HG03571 (cell line): ENCODE results near the gene LRIT3.

Experiments used
- ATAC-seq: cut with Tn5 transposase; IDR thresholded peaks from one replicate; pipeline ENCODE4 v1.9.1; 2021; ENCODE audit not compliant: unreplicated experiment

The LRIT3 gene, protein sequence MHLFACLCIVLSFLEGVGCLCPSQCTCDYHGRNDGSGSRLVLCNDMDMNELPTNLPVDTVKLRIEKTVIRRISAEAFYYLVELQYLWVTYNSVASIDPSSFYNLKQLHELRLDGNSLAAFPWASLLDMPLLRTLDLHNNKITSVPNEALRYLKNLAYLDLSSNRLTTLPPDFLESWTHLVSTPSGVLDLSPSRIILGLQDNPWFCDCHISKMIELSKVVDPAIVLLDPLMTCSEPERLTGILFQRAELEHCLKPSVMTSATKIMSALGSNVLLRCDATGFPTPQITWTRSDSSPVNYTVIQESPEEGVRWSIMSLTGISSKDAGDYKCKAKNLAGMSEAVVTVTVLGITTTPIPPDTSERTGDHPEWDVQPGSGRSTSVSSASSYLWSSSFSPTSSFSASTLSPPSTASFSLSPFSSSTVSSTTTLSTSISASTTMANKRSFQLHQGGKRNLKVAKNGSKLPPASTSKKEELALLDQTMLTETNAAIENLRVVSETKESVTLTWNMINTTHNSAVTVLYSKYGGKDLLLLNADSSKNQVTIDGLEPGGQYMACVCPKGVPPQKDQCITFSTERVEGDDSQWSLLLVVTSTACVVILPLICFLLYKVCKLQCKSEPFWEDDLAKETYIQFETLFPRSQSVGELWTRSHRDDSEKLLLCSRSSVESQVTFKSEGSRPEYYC

DNA sequence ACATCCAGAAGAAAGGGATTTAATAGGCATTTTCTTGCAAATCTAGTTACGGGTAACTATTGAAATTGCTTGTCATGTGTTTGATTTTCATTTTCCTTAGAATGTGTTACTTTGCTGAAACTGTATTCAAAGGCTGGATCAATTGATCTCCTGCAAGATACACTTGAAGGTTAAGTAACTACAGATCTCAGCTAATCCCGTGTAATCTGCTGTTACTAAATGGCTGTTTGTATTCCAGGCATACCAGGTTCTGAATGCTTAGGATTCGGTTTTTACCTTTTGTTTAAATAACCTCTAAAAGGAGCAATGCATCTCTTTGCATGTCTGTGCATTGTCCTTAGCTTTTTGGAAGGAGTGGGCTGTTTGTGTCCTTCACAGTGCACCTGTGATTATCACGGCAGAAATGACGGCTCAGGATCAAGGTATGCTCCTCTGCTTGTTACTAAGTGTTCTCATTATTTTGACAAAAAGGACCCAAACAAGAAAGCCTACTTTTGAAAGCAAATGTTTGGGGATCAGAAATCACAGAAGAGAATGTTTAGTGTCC, at the start of gene LRIT3:
Gene LRIT3, plus strand, starts transcription at position 212 of the 547 bp plus-strand sequence. Its CDS starts 95 bp downstream, at position 307.
- no peak for ATAC-seq

DNA sequence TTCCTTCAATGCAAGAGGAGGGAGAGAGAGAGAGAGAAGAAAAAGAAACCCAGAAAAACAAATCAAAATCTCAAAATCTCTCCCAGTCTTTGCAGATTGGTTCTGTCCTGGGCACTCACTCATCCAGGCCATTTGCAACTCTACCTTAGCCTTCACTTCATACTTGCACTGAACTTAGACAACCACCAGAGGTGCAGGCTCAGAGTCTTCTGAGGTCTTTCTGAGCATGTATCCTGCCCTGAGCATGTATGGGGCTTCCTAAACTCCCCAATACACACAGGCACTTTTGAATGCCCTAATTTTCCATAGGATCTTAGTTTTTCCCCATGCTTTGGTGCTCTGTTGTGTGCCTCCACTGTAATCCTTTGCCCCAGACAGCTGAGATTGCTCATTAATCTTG, 49.0 kb upstream of the LRIT3 start:
- no peak for ATAC-seq

- no peak for ATAC-seq
These were observed 46.7 kb upstream of the LRIT3 start for GRCh38 chr4:109801099-109801789.

DNA sequence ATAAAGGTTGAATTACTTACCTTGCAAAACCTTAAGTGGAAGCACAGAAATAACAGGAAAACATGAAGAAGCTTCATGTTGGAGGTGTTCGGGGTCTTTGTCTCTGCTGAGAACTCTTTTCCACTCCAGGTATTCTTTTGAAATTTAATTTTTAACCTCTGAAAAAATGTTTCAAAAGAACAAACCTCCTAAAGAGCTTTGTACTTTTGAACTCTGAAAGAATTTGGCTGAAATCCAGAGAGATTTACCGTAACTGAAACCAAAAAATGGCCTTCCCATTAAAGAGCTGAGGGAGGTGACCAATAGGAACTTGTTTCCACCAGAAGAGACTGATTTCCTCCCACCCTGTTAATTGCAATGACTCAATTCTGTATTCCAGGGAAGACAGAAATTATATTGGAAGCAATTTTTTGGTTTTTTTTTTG, 46.0 kb upstream of the LRIT3 start, which contains the start of gene CFI:
Gene CFI, minus strand, starts transcription at position 105 of the 425 bp plus-strand sequence. Its CDS starts 28 bp downstream, at position 77.
- no peak for ATAC-seq

DNA sequence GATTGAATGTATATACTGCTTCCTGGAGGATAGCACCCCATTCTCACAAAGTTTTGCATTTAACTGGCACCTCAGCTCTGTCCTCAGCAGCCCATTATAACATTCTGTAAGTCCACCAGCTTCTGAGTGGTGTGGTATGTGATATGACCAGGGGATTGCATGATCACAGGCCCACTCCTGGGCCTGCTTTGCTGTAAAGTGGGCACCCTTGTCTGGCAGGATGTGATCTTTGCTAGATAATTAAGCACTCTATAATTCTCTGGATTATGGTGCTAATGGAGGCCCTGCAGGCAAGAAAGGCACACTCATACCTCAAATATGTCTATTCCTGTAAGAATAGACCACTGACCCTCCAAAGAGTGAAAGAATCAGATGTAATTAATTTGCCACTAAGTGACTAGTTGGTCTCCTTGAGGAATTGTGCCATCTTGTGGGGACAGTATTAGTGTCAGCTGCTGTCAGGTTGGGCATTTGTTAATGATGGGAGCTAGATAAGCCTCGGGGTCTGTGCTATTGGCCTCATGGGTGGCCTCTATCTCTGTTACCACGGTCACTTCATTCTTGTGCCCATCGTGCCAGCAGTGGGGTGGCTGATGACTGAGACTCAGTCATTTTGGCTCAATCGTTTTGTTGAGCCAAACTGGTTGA, 43.9 kb upstream of the LRIT3 start:
- ATAC-seq: no peak

- ATAC-seq: no peak
These were observed 38.3 kb upstream of the LRIT3 start for GRCh38 chr4:109809655-109810054.

- ATAC-seq: no peak
These were observed 37.1 kb upstream of the LRIT3 start for GRCh38 chr4:109810552-109811387.

DNA sequence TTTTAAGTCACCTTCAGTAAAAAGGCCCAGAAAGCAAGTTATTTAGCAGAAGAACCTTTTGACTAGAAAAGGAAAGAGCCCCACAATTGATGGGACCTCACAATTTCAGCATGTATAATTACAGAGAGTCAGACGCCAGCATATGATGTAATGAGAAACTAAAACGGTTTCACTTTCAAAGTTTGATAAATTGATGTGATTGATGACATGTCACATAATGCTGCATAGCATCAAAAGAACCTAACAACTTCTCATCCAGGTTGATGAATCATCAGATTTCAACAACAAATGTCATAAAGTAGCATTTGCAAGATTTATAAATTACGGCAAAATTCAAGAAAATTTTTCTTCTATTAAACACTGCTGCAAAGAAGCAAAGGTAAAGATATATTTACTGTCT, 36.2 kb upstream of the LRIT3 start:
- no peak for ATAC-seq

DNA sequence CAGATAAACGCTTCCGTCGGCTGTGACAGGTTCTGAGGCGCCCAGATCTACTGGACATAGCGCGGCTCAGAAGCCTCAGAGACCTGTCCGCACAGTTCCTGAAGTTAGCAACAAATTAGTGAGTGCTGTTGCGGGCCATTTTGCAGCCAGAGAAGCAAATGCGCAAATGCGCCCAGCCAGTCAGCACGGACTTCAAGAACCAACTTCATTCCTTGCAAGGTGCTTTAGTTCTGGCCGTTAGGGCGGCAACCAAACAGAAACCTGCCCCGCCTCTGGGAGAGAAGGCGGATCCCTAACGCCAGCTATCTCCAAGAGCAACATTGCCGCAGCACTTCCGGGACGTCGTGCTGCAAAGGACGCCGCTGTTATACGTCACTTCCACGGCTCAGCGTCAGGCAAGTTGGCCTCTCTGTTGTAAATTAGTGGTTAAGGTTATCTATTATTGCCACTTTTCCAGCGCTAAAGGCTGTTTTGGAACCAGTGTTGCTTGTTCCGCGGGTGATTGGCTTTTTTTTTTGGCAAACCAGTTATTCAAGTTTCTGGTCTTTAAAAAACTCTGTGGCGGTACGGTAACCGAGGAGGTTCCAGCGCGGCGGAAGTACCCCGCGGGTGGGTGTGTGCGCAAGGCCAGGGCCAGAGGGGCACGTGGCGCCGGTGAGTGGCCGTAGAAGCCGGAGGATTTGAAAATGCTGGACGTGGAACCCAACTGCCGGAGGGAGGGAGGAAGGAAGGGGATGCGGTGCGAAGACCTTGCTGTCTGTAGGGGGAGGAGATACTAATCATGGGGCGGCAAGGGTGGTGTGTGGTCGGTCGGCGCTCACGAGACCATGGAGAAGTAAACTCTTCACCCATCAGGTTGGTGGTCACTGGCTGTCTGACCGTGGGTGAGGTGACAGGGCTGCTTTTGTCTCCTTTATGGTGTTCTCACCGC, 32.5 kb upstream of the LRIT3 start, which contains the start of gene GAR1:
Gene GAR1, plus strand, starts transcription at position 612 of the 931 bp plus-strand sequence. CDS start 403 bp downstream, outside the sequence.
- ATAC-seq: peak; percentile 99

DNA sequence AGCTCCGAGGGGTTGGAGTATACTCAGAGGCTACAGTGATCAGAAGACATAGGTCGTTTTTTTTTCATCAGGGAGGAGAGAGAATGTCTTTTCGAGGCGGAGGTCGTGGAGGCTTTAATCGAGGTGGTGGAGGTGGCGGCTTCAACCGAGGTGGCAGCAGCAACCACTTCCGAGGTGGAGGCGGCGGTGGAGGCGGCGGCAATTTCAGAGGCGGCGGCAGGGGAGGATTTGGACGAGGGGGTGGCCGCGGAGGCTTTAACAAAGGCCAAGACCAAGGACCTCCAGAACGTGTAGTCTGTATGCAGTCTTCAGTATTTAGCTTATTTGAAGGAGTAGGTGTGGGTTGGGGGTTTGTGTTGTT, 31.8 kb upstream of the LRIT3 start:
- ATAC-seq: no peak

- no peak for ATAC-seq
These were observed 31.0 kb upstream of the LRIT3 start for GRCh38 chr4:109816894-109817293.

DNA sequence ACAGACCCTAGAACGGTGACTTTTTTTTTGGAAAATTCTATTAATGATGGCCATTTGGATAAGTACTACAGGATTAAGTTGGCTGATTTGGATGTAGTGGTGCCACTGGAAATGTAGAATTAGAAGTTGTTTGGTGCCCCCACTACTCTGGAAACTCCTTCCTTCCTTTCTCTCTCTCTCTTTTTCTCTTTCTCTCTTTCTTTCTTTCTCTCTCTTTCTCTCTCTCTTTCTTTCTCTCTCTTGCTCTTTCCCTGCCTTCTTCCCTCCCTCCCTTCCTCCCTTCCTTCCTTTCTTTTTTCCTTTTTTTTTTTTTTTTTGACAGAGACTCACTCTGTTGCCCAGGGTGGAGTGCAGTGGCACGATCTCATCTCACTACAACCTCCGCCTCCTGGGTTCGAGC, 29.6 kb upstream of the LRIT3 start:
- ATAC-seq: no peak

- no peak for ATAC-seq
These were observed 27.3 kb upstream of the LRIT3 start for GRCh38 chr4:109820563-109820962.

- ATAC-seq: no peak
These were observed 26.7 kb upstream of the LRIT3 start for GRCh38 chr4:109821185-109821584.

GRCh38 chr4:109826719-109827118, 21.2 kb upstream of the LRIT3 start:
- ATAC-seq: no peak

DNA sequence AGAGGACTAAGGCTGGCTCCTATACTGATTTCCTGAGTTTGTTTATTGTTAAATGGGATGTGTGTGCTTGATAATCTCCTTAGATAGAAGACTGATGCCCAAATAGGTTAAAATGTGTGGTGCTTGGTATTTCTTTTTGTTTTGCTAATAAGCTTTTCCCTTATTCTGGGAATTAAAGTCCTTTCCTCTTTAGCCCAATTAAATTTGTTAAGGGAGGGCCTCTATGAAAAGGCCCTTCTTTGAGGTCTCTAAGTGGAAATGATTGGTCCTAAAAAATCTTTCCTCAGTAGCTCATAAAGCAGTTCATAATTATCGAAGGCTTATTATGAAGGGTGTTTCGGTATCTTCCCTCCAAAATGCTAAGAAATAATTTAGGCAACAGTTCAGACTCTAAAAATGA, 20.2 kb upstream of the LRIT3 start, which contains the start of gene RRH:
Gene RRH, plus strand, starts transcription at position 301 of the 400 bp plus-strand sequence. Its CDS starts 56 bp downstream, at position 357.
- ATAC-seq: no peak

GRCh38 chr4:109833756-109834155, 14.2 kb upstream of the LRIT3 start:
- ATAC-seq: no peak

DNA sequence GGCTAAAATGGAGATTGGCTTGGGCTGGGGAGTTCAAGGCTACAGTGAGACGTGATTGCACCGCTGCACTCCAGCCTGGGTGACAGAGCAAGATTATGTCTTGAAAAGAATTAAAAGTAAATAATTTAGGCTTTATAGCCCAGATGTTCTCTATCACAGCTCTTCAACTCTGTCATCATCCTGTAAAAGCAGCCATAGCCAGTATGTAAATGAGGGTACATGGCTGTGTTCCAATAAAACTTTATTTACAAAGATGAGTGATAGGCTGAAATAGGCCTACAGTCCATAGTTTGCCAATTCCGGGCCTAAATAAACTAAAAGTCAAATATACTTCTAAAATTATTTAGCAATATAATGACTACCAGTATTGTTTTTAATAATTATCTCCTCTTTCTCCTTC, 10.9 kb upstream of the LRIT3 start:
- ATAC-seq: no peak
